GM12874 (cell line): ENCODE results near the gene ZNF185.

Experiments used
- CTCF ChIP-seq: IDR thresholded peaks from 2 replicates; pipeline ENCODE4 v1.5.1; 2011; ENCODE audit warnings: low read depth, mild to moderate bottlenecking, control low read depth, low read length, moderate library complexity; ENCODE audit not compliant: insufficient read depth

Gene ZNF185

DNA sequence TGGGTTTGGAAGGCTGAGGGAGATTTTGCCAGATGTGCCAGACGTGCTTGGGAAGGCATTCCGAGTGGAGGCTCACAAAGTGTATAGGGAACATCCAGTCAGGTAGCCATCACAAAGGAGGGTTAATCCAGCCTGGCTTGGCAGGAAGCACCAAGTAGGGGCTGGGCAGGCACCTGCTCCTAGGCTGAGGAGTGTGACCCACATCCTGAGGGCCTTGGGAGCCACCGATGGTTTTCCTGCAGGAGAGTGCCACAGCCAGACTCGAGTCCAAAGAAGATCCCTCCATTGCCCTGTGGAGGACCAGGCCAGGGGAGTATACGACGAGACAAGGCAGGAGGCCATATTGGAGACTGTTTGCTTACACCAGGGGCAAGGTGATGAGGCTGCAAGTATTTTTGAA is 48.8 kb downstream of the ZNF185 start:
- TF ChIP-seq CTCF = no peak
